Stimulated activated naive CD8-positive, alpha-beta T cell treated with anti-CD3 and anti-CD28 coated beads, Interleukin-15, Interleukin-2, amounts not matched to agents 100 ng/mL and 50 ng/mL, for 24 hours (primary cell): ENCODE data around the gene AFG3L2.

Experiments used
- H3K27ac Mint-ChIP-seq: one replicate; pipeline ENCODE4 v1.8.0; 2021; ENCODE audit warnings: mild to moderate bottlenecking, mixed read lengths
- H3K27me3 Mint-ChIP-seq: one replicate; pipeline ENCODE4 v1.8.0; 2021; ENCODE audit warnings: mixed read lengths
- H3K36me3 Mint-ChIP-seq: one replicate; pipeline ENCODE4 v1.8.0; 2021; ENCODE audit warnings: low read depth, mixed read lengths
- H3K4me1 Mint-ChIP-seq: one replicate; pipeline ENCODE4 v1.8.0; 2021; ENCODE audit warnings: low read depth, mixed read lengths
- H3K4me3 Mint-ChIP-seq: one replicate; pipeline ENCODE4 v1.8.0; 2021; ENCODE audit warnings: mild to moderate bottlenecking, mixed read lengths
- H3K9me3 Mint-ChIP-seq: one replicate; pipeline ENCODE4 v1.8.0; 2021; ENCODE audit warnings: mixed read lengths

The AFG3L2 gene

DNA sequence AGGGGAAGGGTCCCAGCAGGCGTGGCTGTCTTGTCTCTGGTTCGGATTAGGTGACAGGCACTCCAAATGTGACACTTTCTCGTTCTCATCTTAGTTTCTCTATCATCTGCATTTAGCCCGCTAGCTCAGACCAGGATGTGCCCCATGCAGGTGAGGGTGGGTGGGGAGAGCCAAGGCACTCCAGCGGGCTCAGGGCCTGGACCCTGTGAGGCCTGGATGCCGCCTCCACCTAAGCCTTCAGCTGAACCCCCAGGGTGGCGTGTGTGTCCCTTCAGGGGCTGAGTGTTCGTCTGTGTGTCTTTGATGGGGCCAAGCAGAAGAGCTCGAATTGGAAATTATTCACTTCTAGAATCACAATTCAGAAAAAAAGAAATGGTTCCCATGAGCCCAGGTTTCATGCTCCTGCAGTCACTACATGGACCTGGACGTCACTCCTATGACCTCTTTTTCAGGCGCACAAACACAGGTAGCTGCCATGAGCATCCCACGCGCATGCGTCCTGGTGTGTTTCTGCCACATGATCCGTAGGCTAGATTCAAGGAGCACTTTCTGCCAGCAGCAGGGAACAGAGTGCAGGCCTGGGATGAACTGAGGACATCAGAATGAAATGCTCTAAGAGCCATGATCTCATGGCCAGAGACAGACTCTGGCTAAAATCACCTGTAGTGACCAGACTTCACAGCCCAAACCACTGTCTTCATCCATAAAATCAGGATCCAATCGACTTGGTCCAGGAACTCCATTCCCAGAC lies 97.1 kb downstream of the AFG3L2 start:
- Mint-ChIP-seq H3K36me3 (no peaks in the 10 kb centered on the region), H3K27ac (no peak overlapping the region), H3K27me3 (peaks cover 20% of the 10 kb centered on the region), H3K4me3 (no peak overlapping the region), H3K4me1 (no peaks in the 10 kb centered on the region), H3K9me3 (no peaks in the 10 kb centered on the region)
